HG03460 (cell line): Measurements from ENCODE around the gene OGN.

ENCODE experiments used
- ATAC-seq: cut with Tn5 transposase; IDR thresholded peaks from one replicate; pipeline ENCODE4 v1.9.1; 2021; ENCODE audit not compliant: unreplicated experiment

OGN gene

DNA sequence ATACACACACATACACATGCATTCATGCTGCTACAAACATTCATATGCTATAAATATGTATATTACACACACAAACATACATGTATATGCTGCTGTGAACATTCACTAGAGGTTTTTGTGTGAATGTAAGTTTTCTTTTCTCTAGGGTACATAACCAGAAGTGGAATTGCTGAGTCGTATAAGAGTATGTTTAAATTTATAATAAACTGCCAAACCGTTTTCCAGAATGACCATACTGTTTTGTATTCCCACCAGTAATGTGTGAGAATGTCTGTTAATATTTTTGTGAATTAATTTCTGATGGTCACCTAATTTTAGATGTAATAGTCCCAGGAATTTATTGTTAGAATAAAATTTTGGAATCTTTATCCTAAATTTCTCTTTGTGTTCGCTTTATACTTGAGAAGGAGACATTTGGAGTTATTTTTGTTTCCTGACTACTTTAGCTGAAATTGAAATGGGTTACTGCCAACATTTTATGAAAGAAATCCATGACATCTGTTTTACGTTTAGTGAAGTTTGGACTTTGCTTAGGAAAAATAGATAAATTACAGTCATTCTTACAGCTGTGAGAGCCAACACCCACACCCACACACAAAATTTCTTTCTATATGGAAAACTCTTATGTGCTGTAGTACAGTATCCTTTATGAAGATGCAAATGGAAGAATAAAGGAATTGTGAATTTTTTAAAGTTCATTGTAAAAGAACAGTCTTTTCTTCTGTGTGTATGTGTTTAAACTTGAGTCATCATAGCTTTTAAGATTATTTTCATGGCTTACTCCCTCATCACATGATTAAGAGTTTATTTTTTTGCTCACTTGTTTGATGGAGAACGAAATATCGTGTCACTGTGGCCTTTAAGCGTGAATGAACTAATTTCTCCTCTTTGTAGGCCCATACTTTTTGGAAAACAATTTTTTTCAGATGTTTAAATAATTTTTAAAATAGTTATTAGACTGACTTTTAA lies 54.3 kb downstream of the OGN start:
- no peak for ATAC-seq

DNA sequence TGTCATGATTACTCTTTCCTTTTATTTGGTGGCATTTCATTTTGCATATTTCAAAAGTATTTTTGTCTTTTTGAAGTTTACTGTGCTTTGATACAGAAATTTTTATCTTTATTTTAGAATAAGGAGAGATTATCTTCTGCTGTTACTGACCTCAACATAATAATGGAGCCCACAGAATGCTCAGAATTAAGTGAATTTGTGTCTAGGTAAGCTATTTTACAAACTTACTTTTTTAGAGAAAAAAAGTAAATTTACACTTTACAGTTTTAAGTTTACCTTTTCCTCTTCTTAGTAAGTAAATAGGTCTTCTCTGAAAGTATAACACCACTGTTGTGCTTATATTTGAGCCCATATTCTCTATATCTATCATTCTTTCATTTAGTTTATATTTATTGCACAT lies 58.8 kb downstream of the OGN start:
- no peak for ATAC-seq

DNA sequence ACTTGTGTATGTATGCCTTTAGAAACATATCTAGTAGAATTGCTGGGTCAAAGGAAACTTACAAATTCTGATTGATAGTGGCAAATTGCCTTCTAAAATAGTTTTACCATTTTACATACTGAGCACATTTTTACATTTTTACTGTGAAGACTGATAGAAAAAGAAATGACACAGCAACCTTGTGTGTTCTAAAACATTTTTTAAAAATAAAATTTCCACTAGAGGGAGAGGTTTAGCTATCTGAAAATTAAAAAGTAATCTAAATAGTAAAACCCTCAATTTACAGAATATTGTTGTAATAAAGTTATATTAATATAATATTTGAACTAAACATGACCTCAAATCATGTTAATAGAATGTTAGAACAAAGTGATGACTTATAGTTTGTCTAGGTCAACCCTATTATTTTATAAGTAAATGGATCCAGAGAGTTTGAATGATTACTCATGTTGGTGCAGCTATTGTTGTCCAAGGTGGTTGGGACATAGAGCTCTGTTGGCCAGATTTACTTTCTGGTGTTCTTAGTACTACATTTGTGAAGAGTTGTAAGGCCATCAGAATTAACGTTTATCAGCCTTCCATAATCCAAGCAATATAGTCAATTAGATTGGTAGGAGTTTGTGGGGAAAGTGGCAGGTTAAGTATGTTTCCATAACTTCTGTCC lies 61.4 kb downstream of the OGN start:
- no peak for ATAC-seq

DNA sequence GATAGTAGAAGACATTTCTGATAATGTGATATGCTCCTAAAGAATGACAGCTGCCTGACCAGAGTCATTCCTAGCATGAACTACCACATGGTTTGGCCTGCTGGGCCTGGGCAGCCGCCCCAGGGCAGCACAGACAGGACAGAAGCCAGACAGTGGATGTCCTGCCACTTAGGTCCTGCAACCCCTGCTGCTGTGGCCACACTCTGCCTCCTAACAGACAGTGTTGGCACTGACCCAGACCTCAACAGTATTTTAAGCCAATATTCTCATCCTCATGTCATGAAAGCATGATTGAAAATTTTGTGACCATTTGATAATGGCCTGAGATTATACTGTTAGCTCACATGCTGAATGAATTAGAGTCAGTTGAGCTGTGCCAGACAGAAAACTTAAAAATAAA lies 62.8 kb downstream of the OGN start:
- no peak for ATAC-seq

DNA sequence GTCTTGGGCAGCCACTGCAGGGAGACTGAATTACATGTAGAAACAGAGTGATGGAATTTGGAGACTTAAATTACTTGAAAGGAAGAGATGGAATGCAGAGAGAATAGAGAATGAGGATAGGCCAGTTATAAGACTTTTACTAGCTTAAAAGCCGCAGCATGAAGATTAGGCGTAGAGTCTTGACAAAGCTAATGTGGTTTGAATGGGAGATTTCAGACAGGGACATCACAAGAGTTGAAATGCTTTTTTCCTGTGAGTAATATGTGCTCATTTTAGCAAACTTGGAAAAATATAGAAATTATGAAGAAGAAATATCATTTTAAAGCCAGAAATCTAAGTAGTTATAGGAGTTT lies 71.1 kb downstream of the OGN start:
- no peak for ATAC-seq
